HG02798 (cell line): ENCODE measurements around the gene NRCAM.
A peak's percentile ranks its signal among the peaks of the same experiment; 100 is the strongest.

Experiments used
- ATAC-seq: cut with Tn5 transposase; IDR thresholded peaks from one replicate; pipeline ENCODE4 v1.9.1; 2021; ENCODE audit warnings: mild to moderate bottlenecking; ENCODE audit not compliant: unreplicated experiment, poor library complexity

The NRCAM gene

GRCh38 chr7:108118959-108119358, 337.3 kb downstream of the NRCAM start:
- ATAC-seq: no peak

- peak; percentile 78 for ATAC-seq
Observed at GRCh38 chr7:108114117-108114841, 342.0 kb downstream of the NRCAM start.

- no peak for ATAC-seq
Observed at GRCh38 chr7:108112683-108113082, 343.6 kb downstream of the NRCAM start.

GRCh38 chr7:108109221-108109908, 346.9 kb downstream of the NRCAM start:
- ATAC-seq: peak; percentile 55

GRCh38 chr7:108108131-108108530, 348.1 kb downstream of the NRCAM start:
- ATAC-seq: no peak

- no peak for ATAC-seq
Observed at GRCh38 chr7:108104324-108104723, 351.9 kb downstream of the NRCAM start.

GRCh38 chr7:108103558-108104298, 352.5 kb downstream of the NRCAM start:
- ATAC-seq: no peak

- no peak for ATAC-seq
Observed at GRCh38 chr7:108102671-108103312, 353.4 kb downstream of the NRCAM start.

GRCh38 chr7:108101759-108102158, 354.5 kb downstream of the NRCAM start:
- no peak for ATAC-seq

GRCh38 chr7:108099713-108100112, 356.5 kb downstream of the NRCAM start:
- no peak for ATAC-seq

- no peak for ATAC-seq
Observed at GRCh38 chr7:108097703-108098102, 358.5 kb downstream of the NRCAM start.
